ENCODE data around the gene CARMIL1.
A peak's percentile ranks its signal among the peaks of the same experiment; 100 is the strongest.

The CARMIL1 gene

GRCh38 chr6:25553502-25553901 lies 274.3 kb downstream of the CARMIL1 start:
- peaks cover 0 to 7% of the 10 kb centered on the region in 2 experiments for H3K36me3 ChIP-seq (ENCODE audit: control insufficient read depth in 1 of 2, insufficient read depth in 2 of 2, low read depth in 1 of 2, low read length in 2 of 2)
- H3K27me3 ChIP-seq (ENCODE audit: control insufficient read depth in 1 of 2, insufficient read depth in 1 of 2, low read length in 2 of 2), result no peaks in the 10 kb centered on the region
- no peak for DNase-seq
- peaks cover 2% of the 10 kb centered on the region for H3K79me1 ChIP-seq (replicated peaks; ENCODE audit: low read length, poor library complexity, severe bottlenecking)
- H3K9ac ChIP-seq (ENCODE audit: low read length), result no peak overlapping the region
- no peak overlapping the region for H4K8ac ChIP-seq (ENCODE audit: low read length)
- no peaks in the 10 kb centered on the region for H3K4me1 ChIP-seq (ENCODE audit: control insufficient read depth, insufficient read depth, low read depth, low read length)
- no peak overlapping the region for H2AFZ ChIP-seq (ENCODE audit: low read depth, low read length)
- H3K14ac ChIP-seq (ENCODE audit: low read length in 2 of 2), result no peak overlapping the region
- no peak overlapping the region for H3K27ac ChIP-seq (ENCODE audit: low read length, poor library complexity, severe bottlenecking)
- no peak overlapping the region for H2BK12ac ChIP-seq (ENCODE audit: low read length in 2 of 2)
- no peak overlapping the region for H2BK15ac ChIP-seq (ENCODE audit: low read depth, poor library complexity, severe bottlenecking)
- H3K9me3 ChIP-seq (ENCODE audit: control insufficient read depth, low read length), result no peaks in the 10 kb centered on the region
- no peak overlapping the region for H3K23ac ChIP-seq (ENCODE audit: low read length in 2 of 2)
- 86% methylated on average over 1 of the region's 3 CpGs for WGBS
- H2AK5ac ChIP-seq (ENCODE audit: low read length, severe bottlenecking), result no peak overlapping the region
- H3K4me3 ChIP-seq (ENCODE audit: insufficient read depth in 1 of 2, low read depth in 1 of 2, low read length in 2 of 2), result no peak overlapping the region
- no peak overlapping the region for H3K4me2 ChIP-seq (ENCODE audit: low read length, poor library complexity, severe bottlenecking)
- no peak overlapping the region for H2BK5ac ChIP-seq (ENCODE audit: low read depth, low read length, poor library complexity, severe bottlenecking)
- H4K91ac ChIP-seq (ENCODE audit: low read length), result no peak overlapping the region
- H3K18ac ChIP-seq (ENCODE audit: low read depth in 1 of 2, low read length in 2 of 2), result no peak overlapping the region
- no peak overlapping the region for H3K4ac ChIP-seq (ENCODE audit: low read depth in 1 of 2, low read length in 2 of 2)
- H2BK120ac ChIP-seq (ENCODE audit: low read depth, low read length), result no peak overlapping the region

- Histone ChIP-seq H3K36me3 (ENCODE audit: control insufficient read depth in 1 of 2, insufficient read depth in 2 of 2, low read depth in 1 of 2, low read length in 2 of 2) (peaks cover 0 to 12% of the 10 kb centered on the region in 2 experiments), H3K18ac (ENCODE audit: low read depth in 1 of 2, low read length in 2 of 2) (no peak overlapping the region), H3K14ac (ENCODE audit: low read length in 2 of 2) (no peak overlapping the region), H3K27ac (ENCODE audit: low read length, poor library complexity, severe bottlenecking) (no peak overlapping the region), H3K4me3 (ENCODE audit: insufficient read depth in 1 of 2, low read depth in 1 of 2, low read length in 2 of 2) (no peak overlapping the region), H2BK15ac (ENCODE audit: low read depth, poor library complexity, severe bottlenecking) (no peak overlapping the region), H4K8ac (ENCODE audit: low read length) (no peak overlapping the region), H2AK5ac (ENCODE audit: low read length, severe bottlenecking) (no peak overlapping the region), H3K4me2 (ENCODE audit: low read length, poor library complexity, severe bottlenecking) (no peak overlapping the region), H3K79me1 (replicated peaks; ENCODE audit: low read length, poor library complexity, severe bottlenecking) (peaks cover 2% of the 10 kb centered on the region), H4K91ac (ENCODE audit: low read length) (no peak overlapping the region), H2BK5ac (ENCODE audit: low read depth, low read length, poor library complexity, severe bottlenecking) (no peak overlapping the region), H3K27me3 (ENCODE audit: control insufficient read depth in 1 of 2, insufficient read depth in 1 of 2, low read length in 2 of 2) (no peaks in the 10 kb centered on the region), H3K4ac (ENCODE audit: low read depth in 1 of 2, low read length in 2 of 2) (no peak overlapping the region), H2BK120ac (ENCODE audit: low read depth, low read length) (no peak overlapping the region), H3K4me1 (ENCODE audit: control insufficient read depth, insufficient read depth, low read depth, low read length) (no peaks in the 10 kb centered on the region), H2AFZ (ENCODE audit: low read depth, low read length) (no peak overlapping the region), H2BK12ac (ENCODE audit: low read length in 2 of 2) (no peak overlapping the region), H3K9me3 (ENCODE audit: control insufficient read depth, low read length) (no peaks in the 10 kb centered on the region), H3K23ac (ENCODE audit: low read length in 2 of 2) (no peak overlapping the region), H3K9ac (ENCODE audit: low read length) (no peak overlapping the region)
- no peak for DNase-seq
- WGBS, result 92% methylated on average over 2 of the region's 2 CpGs
Measured at GRCh38 chr6:25555188-25555587, 276.0 kb downstream of the CARMIL1 start.

DNA sequence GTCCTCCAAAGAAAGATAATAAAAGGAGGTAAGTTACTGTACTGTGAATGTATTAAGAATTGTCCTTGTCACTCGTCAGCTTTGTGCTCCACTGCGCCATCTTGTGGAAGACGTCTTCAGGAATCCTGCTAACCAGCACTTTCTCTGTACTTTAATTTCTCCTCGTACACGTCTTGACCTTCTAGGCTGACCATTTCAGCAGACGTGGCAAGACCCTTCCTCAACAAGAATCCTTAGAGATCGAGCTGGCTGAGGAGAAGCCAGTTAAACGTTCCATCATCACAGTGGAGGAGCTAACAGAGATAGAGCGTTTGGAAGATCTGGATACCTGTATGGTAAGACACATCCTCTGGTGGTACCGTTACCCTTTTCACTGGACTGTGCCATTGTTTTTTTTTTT lies 277.3 kb downstream of the CARMIL1 start:
- H2BK5ac ChIP-seq (ENCODE audit: low read depth, low read length, poor library complexity, severe bottlenecking), result no peak overlapping the region
- H3K4ac ChIP-seq (ENCODE audit: low read depth in 1 of 2, low read length in 2 of 2), result no peak overlapping the region
- no peak overlapping the region for H2AFZ ChIP-seq (ENCODE audit: low read depth, low read length)
- H3K27ac ChIP-seq (ENCODE audit: low read length, poor library complexity, severe bottlenecking), result no peak overlapping the region
- DNase-seq, result peak; percentile 74
- H3K27me3 ChIP-seq (ENCODE audit: control insufficient read depth in 1 of 2, insufficient read depth in 1 of 2, low read length in 2 of 2), result no peaks in the 10 kb centered on the region
- no peak overlapping the region for H3K14ac ChIP-seq (ENCODE audit: low read length in 2 of 2)
- peaks cover 0 to 5% of the 10 kb centered on the region in 2 experiments for H3K36me3 ChIP-seq (ENCODE audit: control insufficient read depth in 1 of 2, insufficient read depth in 2 of 2, low read depth in 1 of 2, low read length in 2 of 2)
- peak overlapping the region; percentile 40 for H3K9ac ChIP-seq (ENCODE audit: low read length)
- H3K23ac ChIP-seq (ENCODE audit: low read length in 2 of 2), result no peak overlapping the region
- peaks cover 2% of the 10 kb centered on the region for H3K79me1 ChIP-seq (replicated peaks; ENCODE audit: low read length, poor library complexity, severe bottlenecking)
- no peak overlapping the region for H2AK5ac ChIP-seq (ENCODE audit: low read length, severe bottlenecking)
- H3K9me3 ChIP-seq (ENCODE audit: control insufficient read depth, low read length), result no peaks in the 10 kb centered on the region
- H3K18ac ChIP-seq (ENCODE audit: low read depth in 1 of 2, low read length in 2 of 2), result no peak overlapping the region
- no peak overlapping the region for H2BK15ac ChIP-seq (ENCODE audit: low read depth, poor library complexity, severe bottlenecking)
- no peak overlapping the region for H3K4me3 ChIP-seq (ENCODE audit: insufficient read depth in 1 of 2, low read depth in 1 of 2, low read length in 2 of 2)
- H4K8ac ChIP-seq (ENCODE audit: low read length), result no peak overlapping the region
- no peak overlapping the region for H3K4me2 ChIP-seq (ENCODE audit: low read length, poor library complexity, severe bottlenecking)
- WGBS, result 33% methylated on average over 9 of the region's 10 CpGs
- H3K4me1 ChIP-seq (ENCODE audit: control insufficient read depth, insufficient read depth, low read depth, low read length), result no peaks in the 10 kb centered on the region
- no peak overlapping the region for H4K91ac ChIP-seq (ENCODE audit: low read length)
- no peak overlapping the region for H2BK120ac ChIP-seq (ENCODE audit: low read depth, low read length)
- H2BK12ac ChIP-seq (ENCODE audit: low read length in 2 of 2), result no peak overlapping the region

DNA sequence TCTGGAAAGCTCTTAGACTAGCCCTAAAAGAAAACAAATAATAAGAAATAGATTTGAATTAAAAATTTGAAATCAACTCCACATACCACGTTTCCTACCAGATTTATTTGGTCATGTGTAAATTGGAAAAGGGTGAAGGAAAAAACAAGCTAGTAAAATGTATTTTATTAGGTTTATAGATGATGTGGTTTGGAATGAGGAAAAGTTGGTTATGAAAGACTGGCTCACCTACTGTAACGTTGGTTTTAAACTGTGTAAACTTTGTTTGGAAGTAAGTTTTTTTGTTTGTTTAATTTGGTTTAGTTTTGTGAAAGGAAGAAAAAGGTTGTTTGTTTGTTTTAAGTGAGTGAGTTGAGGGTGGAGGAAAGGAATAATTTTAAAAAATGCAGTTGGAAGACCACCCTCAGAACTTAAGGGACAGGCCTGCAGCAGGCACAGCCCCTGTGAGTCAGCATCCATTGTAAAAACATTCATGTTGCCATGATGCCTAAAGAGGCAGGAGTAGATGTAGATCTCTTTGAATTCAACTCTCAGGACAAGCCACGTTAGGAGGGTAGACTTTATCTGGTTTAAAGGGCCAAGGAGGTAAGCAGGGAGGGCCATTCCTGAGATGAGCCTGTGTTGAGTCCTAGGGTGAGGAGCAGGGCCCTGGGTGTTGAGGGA lies 279.1 kb downstream of the CARMIL1 start:
- no peak overlapping the region for H4K8ac ChIP-seq (ENCODE audit: low read length)
- H3K18ac ChIP-seq (ENCODE audit: low read depth in 1 of 2, low read length in 2 of 2), result no peak overlapping the region
- H3K27me3 ChIP-seq (ENCODE audit: control insufficient read depth in 1 of 2, insufficient read depth in 1 of 2, low read length in 2 of 2), result no peaks in the 10 kb centered on the region
- H3K36me3 ChIP-seq (ENCODE audit: control insufficient read depth in 1 of 2, insufficient read depth in 2 of 2, low read depth in 1 of 2, low read length in 2 of 2), result peaks cover 0 to 5% of the 10 kb centered on the region in 2 experiments
- no peaks in the 10 kb centered on the region for H3K4me1 ChIP-seq (ENCODE audit: control insufficient read depth, insufficient read depth, low read depth, low read length)
- H3K4ac ChIP-seq (ENCODE audit: low read depth in 1 of 2, low read length in 2 of 2), result no peak overlapping the region
- H3K14ac ChIP-seq (ENCODE audit: low read length in 2 of 2), result no peak overlapping the region
- no peak overlapping the region for H3K27ac ChIP-seq (ENCODE audit: low read length, poor library complexity, severe bottlenecking)
- H3K4me3 ChIP-seq (ENCODE audit: insufficient read depth in 1 of 2, low read depth in 1 of 2, low read length in 2 of 2), result no peak overlapping the region
- no peak overlapping the region for H3K9ac ChIP-seq (ENCODE audit: low read length)
- H3K79me1 ChIP-seq (replicated peaks; ENCODE audit: low read length, poor library complexity, severe bottlenecking), result peaks cover 2% of the 10 kb centered on the region
- H2AFZ ChIP-seq (ENCODE audit: low read depth, low read length), result no peak overlapping the region
- no peak overlapping the region for H4K91ac ChIP-seq (ENCODE audit: low read length)
- no peak overlapping the region for H3K4me2 ChIP-seq (ENCODE audit: low read length, poor library complexity, severe bottlenecking)
- DNase-seq, result no peak
- H2AK5ac ChIP-seq (ENCODE audit: low read length, severe bottlenecking), result no peak overlapping the region
- 70% methylated on average over 3 of the region's 3 CpGs for WGBS
- no peak overlapping the region for H2BK15ac ChIP-seq (ENCODE audit: low read depth, poor library complexity, severe bottlenecking)
- H3K9me3 ChIP-seq (ENCODE audit: control insufficient read depth, low read length), result no peaks in the 10 kb centered on the region
- no peak overlapping the region for H3K23ac ChIP-seq (ENCODE audit: low read length in 2 of 2)
- H2BK5ac ChIP-seq (ENCODE audit: low read depth, low read length, poor library complexity, severe bottlenecking), result no peak overlapping the region
- H2BK12ac ChIP-seq (ENCODE audit: low read length in 2 of 2), result no peak overlapping the region
- H2BK120ac ChIP-seq (ENCODE audit: low read depth, low read length), result no peak overlapping the region
